GM12878 (cell line): ENCODE measurements around the gene MRTFA. TPM values are rescaled to one million over a fixed set of nuclear protein-coding genes. Genes with fewer than 3 reads are reported as not detected.

Experiments used
- ATAC-seq: fragments of 200-7000 bp; cut with Tn5 transposase; 3 replicates; pipeline ENCODE4 v1.9.1; 2020; ENCODE audit warnings: mild to moderate bottlenecking, moderate library complexity
- BruUV-seq: library from RNA; stranded (reverse); fragments of 400-500 nt; replicated peaks from 2 replicates; lab custom pipeline; 2021; lab: Mats Ljungman, UMichigan
- CTCF ChIA-PET: fragments of 300-600 bp; sonication (Branson Sonifier 250); formaldehyde crosslinking; extraction: SDS; loops from one replicate; lab custom pipeline; 2021; ENCODE audit warnings: inconsistent platforms; lab: Yijun Ruan, JAX
- POLR2A ChIA-PET: fragments of 350-600 bp; formaldehyde crosslinking; extraction: SDS; loops from one replicate; lab custom pipeline; 2021; ENCODE audit warnings: inconsistent platforms; lab: Charles Lee
- RAD21 ChIA-PET: fragments of 300-600 bp; sonication (Branson Sonifier 250); formaldehyde crosslinking; loops from one replicate; lab custom pipeline; 2023; ENCODE audit warnings: antibody characterized with exemption; ENCODE audit not compliant: unreplicated experiment; lab: Charles Lee
- SMC1A ChIA-PET: fragments of 300-600 bp; sonication (Branson Sonifier 250); formaldehyde crosslinking; loops from one replicate; lab custom pipeline; 2023; ENCODE audit not compliant: unreplicated experiment, uncharacterized antibody; lab: Charles Lee
- DNase-seq: peaks from one replicate; pipeline ENCODE4 v3.0.0-alpha.2; 2011; ENCODE audit warnings: low read depth, low spot score
- FAIRE-seq: peaks from 3 replicates; lab custom pipeline; 2011; peaks lifted over from hg19 to GRCh38; lab: Jason Lieb, UNC
- H2AFZ ChIP-seq: 2 replicates; pipeline ENCODE4 v1.6.0; 2011; ENCODE audit warnings: low read depth, low read length, control low read depth; ENCODE audit not compliant: control insufficient read depth
- H3K27ac ChIP-seq: 2 replicates; pipeline ENCODE4 v1.5.1; 2011; ENCODE audit warnings: control low read depth; ENCODE audit not compliant: control insufficient read depth, insufficient read depth
- H3K27me3 ChIP-seq, 2 experiments: replicated peaks in 1 of 2; 2 replicates each; pipeline versions ENCODE4 v1.6.0 to v1.6.1; 2011; ENCODE audit warnings: low read length in 1 of 2; ENCODE audit not compliant: control insufficient read depth in 2 of 2, insufficient read depth in 2 of 2
- H3K36me3 ChIP-seq, 2 experiments: 2 replicates each; pipeline ENCODE4 v1.5.1; 2011; ENCODE audit warnings: low read length in 1 of 2; ENCODE audit not compliant: control insufficient read depth in 2 of 2, insufficient read depth in 2 of 2
- H3K4me1 ChIP-seq: 2 replicates; pipeline ENCODE4 v1.6.1; 2011; ENCODE audit warnings: mild to moderate bottlenecking, low read length, moderate library complexity, mixed read lengths; ENCODE audit not compliant: control insufficient read depth, insufficient read depth
- H3K4me2 ChIP-seq: 2 replicates; pipeline ENCODE4 v1.6.0; 2011; ENCODE audit warnings: control low read depth; ENCODE audit not compliant: control insufficient read depth, insufficient read depth
- H3K4me3 ChIP-seq: fragments of 200-600 bp; sonication (generic); 2 replicates; pipeline ENCODE4 v1.5.1; 2016
- H3K79me2 ChIP-seq: 2 replicates; pipeline ENCODE4 v1.6.0; 2011; ENCODE audit warnings: low read length; ENCODE audit not compliant: control insufficient read depth, insufficient read depth
- H3K9ac ChIP-seq: 2 replicates; pipeline ENCODE4 v1.8.0; 2011; ENCODE audit warnings: low read length, control low read depth, mixed read lengths; ENCODE audit not compliant: control insufficient read depth, insufficient read depth
- H3K9me3 ChIP-seq: replicated peaks from 3 replicates; pipeline ENCODE4 v1.5.1; 2011; ENCODE audit warnings: mild to moderate bottlenecking, low read length; ENCODE audit not compliant: control insufficient read depth, insufficient read depth
- H4K20me1 ChIP-seq: 2 replicates; pipeline ENCODE4 v1.6.0; 2011; ENCODE audit not compliant: control insufficient read depth, insufficient read depth
- BHLHE40 ChIP-seq, 2 experiments: fragments of 450-650 bp in 1 of 2; IDR thresholded peaks; 2 replicates each; pipeline ENCODE4 v1.6.1; 2011 to 2017; ENCODE audit warnings: low read depth in 2 of 2, borderline replicate concordance in 1 of 2, improper control_type of control experiment in 1 of 2, low read length in 1 of 2, mild to moderate bottlenecking in 1 of 2
- CHD2 ChIP-seq: IDR thresholded peaks from 2 replicates; pipeline ENCODE4 v1.6.1; 2011; ENCODE audit warnings: low read depth, low read length, improper control_type of control experiment, borderline replicate concordance
- E4F1 ChIP-seq: fragments of 450-650 bp; IDR thresholded peaks from 2 replicates; pipeline ENCODE4 v1.6.1; 2018; ENCODE audit warnings: borderline replicate concordance, mild to moderate bottlenecking; ENCODE audit not compliant: partially characterized antibody
- HDAC2 ChIP-seq: fragments of 200-600 bp; sonication (generic); IDR thresholded peaks from 2 replicates; pipeline ENCODE4 v1.6.1; 2017
- JUND ChIP-seq: IDR thresholded peaks from 2 replicates; pipeline ENCODE4 v1.6.1; 2012; ENCODE audit warnings: low read depth, mild to moderate bottlenecking, low read length, improper control_type of control experiment, moderate library complexity
- PAX8 ChIP-seq: fragments of 450-650 bp; IDR thresholded peaks from 2 replicates; pipeline ENCODE4 v1.6.1; 2017; ENCODE audit warnings: mild to moderate bottlenecking, moderate library complexity
- POLR2A ChIP-seq: IDR thresholded peaks from 2 replicates; pipeline ENCODE4 v1.6.1; 2011; ENCODE audit warnings: low read depth, mild to moderate bottlenecking, low read length
- POLR2AphosphoS5 ChIP-seq: IDR thresholded peaks from 2 replicates; pipeline ENCODE4 v1.6.1; 2011; ENCODE audit warnings: mild to moderate bottlenecking, low read length, inconsistent platforms
- POU2F2 ChIP-seq: IDR thresholded peaks from 3 replicates; pipeline ENCODE4 v1.6.1; 2011; ENCODE audit warnings: low read depth, mild to moderate bottlenecking, low read length, borderline replicate concordance
- SP1 ChIP-seq: IDR thresholded peaks from one replicate; pipeline ENCODE4 v1.6.1; 2011; ENCODE audit warnings: low read depth, low read length
- SRF ChIP-seq, 2 experiments: IDR thresholded peaks; 2 replicates each; pipeline ENCODE4 v1.6.1; 2011; ENCODE audit warnings: low read depth in 2 of 2, low read length in 2 of 2, mild to moderate bottlenecking in 1 of 2, moderate library complexity in 1 of 2
- ZBTB40 ChIP-seq: fragments of 450-650 bp; IDR thresholded peaks from 2 replicates; pipeline ENCODE4 v1.6.1; 2016; ENCODE audit warnings: mild to moderate bottlenecking, moderate library complexity, borderline replicate concordance
- ZNF24 ChIP-seq: fragments of 450-650 bp; IDR thresholded peaks from 2 replicates; pipeline ENCODE4 v1.6.1; 2017; ENCODE audit warnings: antibody characterized with exemption, mild to moderate bottlenecking
- WGBS: methylation state at CpG from one replicate; pipeline ENCODE4 v1.1.6; 2016; ENCODE audit warnings: low lambda C conversion rate; ENCODE audit not compliant: insufficient replicate concordance, insufficient coverage; ENCODE audit errors: missing lambda C conversion rate; 5-methylcytosine and 5-hydroxymethylcytosine counted together
- in situ Hi-C: fragments of 300-500 bp; cut with MboI; formaldehyde crosslinking; loops from 9 replicates; pipeline ENCODE4 v1.14.3; 2018; ENCODE audit warnings: mixed read lengths
- intact Hi-C: fragments of 100-400 bp; cut with micrococcal nuclease; formaldehyde crosslinking; loops from one replicate; pipeline ENCODE4 v1.14.2; 2022; ENCODE audit not compliant: unreplicated experiment
- polyA plus RNA-seq, 11 experiments: library from polyadenylated mRNA; depleted of rRNA in 4 of 11; unstranded in 6 of 11; stranded (reverse) in 5 of 11; fragments of >200 nt; fragmentation: Nextera tagmentation in 4 of 11; fragmentation: Illumina TruSeq in 1 of 11; extraction: Ambion mirVana in 4 of 11; extraction: Trizol in 1 of 11; gene quantifications; 1 replicate in 1 of 11; 2 replicates in 10 of 11; pipeline versions ENCODE4 v1.2.1 to v1.2.3, GENCODE V29; 2011 to 2016; ENCODE audit warnings: inconsistent platforms in 2 of 11, missing spikeins in 2 of 11, low read depth in 1 of 11
- total RNA-seq, 4 experiments: library from RNA; depleted of rRNA in 3 of 4; stranded (reverse); fragments of >200 nt in 3 of 4; fragmentation: Illumina TruSeq in 1 of 4; extraction: Trizol in 1 of 4; gene quantifications; 2 replicates each; pipeline versions ENCODE4 v1.2.1 to v1.2.3, GENCODE V29; 2013 to 2021
- TF ChIP-seq, protein P1 (sequence below): fragments of 450-650 bp; IDR thresholded peaks from 2 replicates; pipeline ENCODE4 v1.6.1; 2017; ENCODE audit warnings: mild to moderate bottlenecking, moderate library complexity

MRTFA gene
- total and polyA plus RNA-seq, 10 of the 15 experiments (the other 5 are each of a cell fraction or from before 2014, with no cell fraction given): 2.0 to 63.9 (median 17.9) TPM

DNA sequence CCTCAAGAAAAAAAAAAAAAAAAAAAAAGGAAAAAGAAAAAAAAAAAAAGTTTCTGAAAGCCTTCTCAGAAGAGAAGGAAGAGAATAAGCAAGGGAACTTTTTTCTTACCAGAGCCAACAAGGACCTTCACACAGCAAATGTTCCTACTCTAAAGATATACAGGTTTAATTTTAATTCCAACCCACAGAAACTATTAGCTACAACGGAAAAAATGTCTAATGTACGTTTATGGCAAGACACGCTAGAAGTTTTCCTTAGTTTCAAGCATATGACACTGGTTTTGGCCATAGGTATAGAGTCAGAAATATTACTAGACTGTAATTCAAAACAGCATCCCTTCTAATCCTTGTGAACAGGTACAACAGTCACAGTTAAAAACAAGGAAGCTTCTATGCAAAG lies 120.1 kb downstream of the MRTFA start:
- no peak overlapping the region for H3K27ac ChIP-seq
- in situ Hi-C loops: no loop called here
- WGBS: 85% methylated on average over 3 of the region's 3 CpGs
- no peak overlapping the region for H3K4me2 ChIP-seq
- peaks cover 20% of the 10 kb centered on the region for H3K79me2 ChIP-seq
- FAIRE-seq (no peak), DNase-seq (no peak), ATAC-seq (no peak)
- ChIA-PET SMC1A (interaction anchor here (1.0 to 12.0 kb wide), 5 partner anchors 10 to 406 kb away, joined by 3 to 99 read pairs (median 5); no protein-coding TSS in a partner anchor), POLR2A (interaction anchor here (0.7 to 1.1 kb wide), 3 partner anchors 17 to 498 kb away, joined by 3 to 8 read pairs (median 4); no protein-coding TSS in a partner anchor), RAD21 (interaction anchor here (1.3 kb wide), 1 partner anchor 81 kb away, joined by 4 read pairs; no protein-coding TSS in a partner anchor), CTCF (interaction anchor here (1.0 to 6.7 kb wide), 5 partner anchors 8 to 130 kb away, joined by 3 to 39 read pairs (median 4); no protein-coding TSS in a partner anchor)
- BruUV-seq: no TSS peak
- intact Hi-C loops: no loop called here
- no peaks in the 10 kb centered on the region for H3K27me3 ChIP-seq
- no peaks in the 10 kb centered on the region; the same call in 1 of the 3 replicates for H3K9me3 ChIP-seq
- no peak overlapping the region for H3K4me3 ChIP-seq
- no peak overlapping the region for H3K9ac ChIP-seq
- no peak overlapping the region for H2AFZ ChIP-seq
- peaks cover 0 to 14% of the 10 kb centered on the region in 2 experiments; a peak in 3 of 4 replicates for H3K36me3 ChIP-seq
- H4K20me1 ChIP-seq: no peaks in the 10 kb centered on the region
- H3K4me1 ChIP-seq: peaks cover 18% of the 10 kb centered on the region
- TF ChIP-seq ZNF24 (no peak), HDAC2 (no peak), PAX8 (no peak), BHLHE40 (IDR thresholded peaks at IDR 0.05; ENCODE audit: borderline replicate concordance in 1 of 2, low read depth in 2 of 2, low read length in 1 of 2) (no peak), POLR2A (no peak), POLR2AphosphoS5 (no peak), POU2F2 (no peak), E4F1 (no peak), SRF (IDR thresholded peaks at IDR 0.05; ENCODE audit: low read depth in 2 of 2, low read length in 2 of 2) (no peak), ZBTB40 (no peak), CHD2 (no peak), JUND (no peak), SP1 (no peak)
- TF ChIP-seq, protein P1, sequence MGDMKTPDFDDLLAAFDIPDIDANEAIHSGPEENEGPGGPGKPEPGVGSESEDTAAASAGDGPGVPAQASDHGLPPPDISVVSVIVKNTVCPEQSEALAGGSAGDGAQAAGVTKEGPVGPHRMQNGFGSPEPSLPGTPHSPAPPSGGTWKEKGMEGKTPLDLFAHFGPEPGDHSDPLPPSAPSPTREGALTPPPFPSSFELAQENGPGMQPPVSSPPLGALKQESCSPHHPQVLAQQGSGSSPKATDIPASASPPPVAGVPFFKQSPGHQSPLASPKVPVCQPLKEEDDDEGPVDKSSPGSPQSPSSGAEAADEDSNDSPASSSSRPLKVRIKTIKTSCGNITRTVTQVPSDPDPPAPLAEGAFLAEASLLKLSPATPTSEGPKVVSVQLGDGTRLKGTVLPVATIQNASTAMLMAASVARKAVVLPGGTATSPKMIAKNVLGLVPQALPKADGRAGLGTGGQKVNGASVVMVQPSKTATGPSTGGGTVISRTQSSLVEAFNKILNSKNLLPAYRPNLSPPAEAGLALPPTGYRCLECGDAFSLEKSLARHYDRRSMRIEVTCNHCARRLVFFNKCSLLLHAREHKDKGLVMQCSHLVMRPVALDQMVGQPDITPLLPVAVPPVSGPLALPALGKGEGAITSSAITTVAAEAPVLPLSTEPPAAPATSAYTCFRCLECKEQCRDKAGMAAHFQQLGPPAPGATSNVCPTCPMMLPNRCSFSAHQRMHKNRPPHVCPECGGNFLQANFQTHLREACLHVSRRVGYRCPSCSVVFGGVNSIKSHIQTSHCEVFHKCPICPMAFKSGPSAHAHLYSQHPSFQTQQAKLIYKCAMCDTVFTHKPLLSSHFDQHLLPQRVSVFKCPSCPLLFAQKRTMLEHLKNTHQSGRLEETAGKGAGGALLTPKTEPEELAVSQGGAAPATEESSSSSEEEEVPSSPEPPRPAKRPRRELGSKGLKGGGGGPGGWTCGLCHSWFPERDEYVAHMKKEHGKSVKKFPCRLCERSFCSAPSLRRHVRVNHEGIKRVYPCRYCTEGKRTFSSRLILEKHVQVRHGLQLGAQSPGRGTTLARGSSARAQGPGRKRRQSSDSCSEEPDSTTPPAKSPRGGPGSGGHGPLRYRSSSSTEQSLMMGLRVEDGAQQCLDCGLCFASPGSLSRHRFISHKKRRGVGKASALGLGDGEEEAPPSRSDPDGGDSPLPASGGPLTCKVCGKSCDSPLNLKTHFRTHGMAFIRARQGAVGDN: no peak
